GM10266 (cell line): ENCODE results near the gene KPNA1.

Source experiments
- DNase-seq: peaks from one replicate; pipeline ENCODE4 v3.0.0; 2012; ENCODE audit errors: extremely low spot score
- TF ChIP-seq, protein P1 (sequence below): IDR thresholded peaks from 2 replicates; pipeline ENCODE4 v1.5.1; 2012; ENCODE audit warnings: mild to moderate bottlenecking, low read depth; ENCODE audit not compliant: control insufficient read depth, insufficient read depth; ENCODE audit errors: missing control alignments

Gene KPNA1

DNA sequence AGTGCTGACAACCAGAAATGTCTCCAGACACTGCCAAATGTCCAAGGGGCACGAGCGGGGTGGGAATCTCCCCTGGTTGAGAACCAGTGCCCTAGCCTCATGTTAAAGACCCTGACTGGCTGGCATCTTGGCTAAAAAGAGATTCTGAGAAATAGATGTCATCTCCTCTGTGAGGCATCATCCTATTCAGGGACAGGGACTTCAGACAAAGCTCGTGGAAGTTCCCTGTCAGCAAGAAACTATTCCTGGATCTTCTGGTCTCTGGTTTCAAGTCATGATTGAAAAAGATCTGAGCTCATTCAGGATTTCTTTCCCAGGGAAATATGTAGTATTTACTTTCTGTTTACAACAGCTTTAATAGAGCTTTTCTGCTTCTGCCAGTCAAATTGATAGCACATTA, 109.7 kb downstream of the KPNA1 start:
- TF ChIP-seq, protein P1, sequence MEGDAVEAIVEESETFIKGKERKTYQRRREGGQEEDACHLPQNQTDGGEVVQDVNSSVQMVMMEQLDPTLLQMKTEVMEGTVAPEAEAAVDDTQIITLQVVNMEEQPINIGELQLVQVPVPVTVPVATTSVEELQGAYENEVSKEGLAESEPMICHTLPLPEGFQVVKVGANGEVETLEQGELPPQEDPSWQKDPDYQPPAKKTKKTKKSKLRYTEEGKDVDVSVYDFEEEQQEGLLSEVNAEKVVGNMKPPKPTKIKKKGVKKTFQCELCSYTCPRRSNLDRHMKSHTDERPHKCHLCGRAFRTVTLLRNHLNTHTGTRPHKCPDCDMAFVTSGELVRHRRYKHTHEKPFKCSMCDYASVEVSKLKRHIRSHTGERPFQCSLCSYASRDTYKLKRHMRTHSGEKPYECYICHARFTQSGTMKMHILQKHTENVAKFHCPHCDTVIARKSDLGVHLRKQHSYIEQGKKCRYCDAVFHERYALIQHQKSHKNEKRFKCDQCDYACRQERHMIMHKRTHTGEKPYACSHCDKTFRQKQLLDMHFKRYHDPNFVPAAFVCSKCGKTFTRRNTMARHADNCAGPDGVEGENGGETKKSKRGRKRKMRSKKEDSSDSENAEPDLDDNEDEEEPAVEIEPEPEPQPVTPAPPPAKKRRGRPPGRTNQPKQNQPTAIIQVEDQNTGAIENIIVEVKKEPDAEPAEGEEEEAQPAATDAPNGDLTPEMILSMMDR: no peak

GRCh38 chr3:122403489-122403888, 111.2 kb downstream of the KPNA1 start:
- DNase-seq: no peak

More for the DNA sequence above, 109.7 kb downstream of the KPNA1 start:
- no peak for DNase-seq

DNA sequence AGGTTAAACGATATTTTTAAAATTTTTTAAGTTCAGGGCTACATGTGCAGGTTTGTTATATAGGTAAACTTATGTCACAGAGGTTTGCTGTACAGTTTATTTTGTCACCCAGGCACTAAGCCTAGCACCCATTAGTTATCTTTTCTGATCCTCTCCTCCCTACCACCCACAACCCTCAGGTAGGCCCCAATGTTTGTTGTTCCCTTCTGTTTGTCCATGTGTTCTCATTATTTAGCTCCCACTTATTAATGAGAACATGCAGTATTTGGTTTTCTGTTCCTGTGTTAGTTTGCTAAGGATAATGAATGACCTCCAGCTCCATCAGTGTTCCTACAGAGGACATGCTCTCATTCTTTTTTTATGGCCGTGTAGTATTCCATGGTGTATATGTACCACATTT, 115.8 kb downstream of the KPNA1 start:
- no peak for DNase-seq
- TF ChIP-seq, protein P1: no peak

More at GRCh38 chr3:122403489-122403888, 111.2 kb downstream of the KPNA1 start:
- TF ChIP-seq, protein P1: no peak

DNA sequence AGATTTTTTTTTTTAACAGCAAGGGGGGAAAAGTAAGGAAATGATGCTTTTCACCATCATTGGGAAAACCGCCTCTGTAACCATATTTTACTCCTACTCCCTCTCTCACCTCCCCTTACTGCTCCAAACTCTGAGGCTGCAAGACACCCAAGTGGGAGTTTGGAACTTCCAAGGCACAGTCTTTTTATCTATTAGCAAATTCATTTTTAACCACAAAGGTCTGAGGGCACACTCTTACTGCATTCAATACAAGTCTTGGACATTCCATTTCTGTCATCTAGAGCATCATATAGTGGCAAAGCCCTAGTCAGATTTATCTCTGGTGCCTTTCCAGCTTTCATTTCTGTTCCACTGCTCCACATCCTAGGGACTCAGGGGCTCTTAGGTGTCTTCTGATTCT, 117.5 kb downstream of the KPNA1 start:
- no peak for DNase-seq
- TF ChIP-seq, protein P1: no peak

DNA sequence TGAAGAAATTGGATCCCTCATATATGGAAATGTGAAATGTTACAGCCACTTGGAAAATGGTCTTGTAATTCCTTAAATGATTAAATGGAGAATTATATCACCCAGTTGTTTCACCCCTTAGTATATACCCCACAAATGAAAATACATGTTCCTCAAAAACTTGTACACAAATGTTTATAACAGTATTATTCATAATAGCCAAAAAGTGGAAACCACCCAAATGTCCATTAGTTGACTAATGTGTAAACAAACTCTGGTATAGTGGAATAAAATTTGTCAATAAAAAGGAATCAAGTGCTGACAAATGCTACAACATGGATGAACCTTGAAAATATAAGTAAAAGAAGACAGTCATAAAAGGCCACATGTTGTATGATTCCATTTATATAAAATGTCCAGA, 118.2 kb downstream of the KPNA1 start:
- no peak for DNase-seq
- TF ChIP-seq, protein P1: no peak

GRCh38 chr3:122395582-122395981, 119.2 kb downstream of the KPNA1 start:
- DNase-seq: no peak
- TF ChIP-seq, protein P1: no peak

DNA sequence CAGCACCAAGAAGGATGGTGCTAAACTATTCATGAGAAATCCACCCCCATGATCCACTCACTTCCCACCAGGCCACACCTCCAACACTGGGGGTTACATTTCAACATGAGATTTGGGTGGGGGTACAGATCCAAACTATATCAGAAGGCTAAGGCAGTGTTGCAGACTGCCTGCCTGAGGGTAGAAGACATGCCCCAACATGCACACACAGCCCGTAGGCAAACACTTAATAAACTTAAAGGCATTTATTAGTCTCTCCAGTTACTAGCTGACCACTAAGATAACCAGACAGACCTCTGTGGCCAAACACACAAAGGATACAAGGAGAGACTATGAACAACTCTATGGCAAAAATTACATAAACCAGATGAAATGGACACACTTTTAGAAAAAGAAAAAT, 120.6 kb downstream of the KPNA1 start:
- TF ChIP-seq, protein P1: no peak
- DNase-seq: no peak
